SK-N-SH (cell line): ENCODE data around the gene PCBP3. TPM values are rescaled to one million over a fixed set of nuclear protein-coding genes. Genes with fewer than 3 reads are reported as not detected.

Experiments
- CTCF ChIA-PET: fragments of 300-600, 350-600 bp; formaldehyde crosslinking; extraction: SDS; loops from one replicate; lab custom pipeline; 2021; lab: Yijun Ruan, JAX
- POLR2A ChIA-PET: fragments of 350-600 bp; sonication (Branson Sonifier 250); formaldehyde crosslinking; extraction: SDS; loops from one replicate; lab custom pipeline; 2020; ENCODE audit warnings: antibody characterized with exemption, inconsistent platforms; lab: Yijun Ruan, JAX
- DNase-seq: peaks from one replicate; pipeline ENCODE4 v3.0.0; 2012
- H2AFZ ChIP-seq: fragments of 200-600 bp; sonication (generic); 2 replicates; pipeline ENCODE4 v1.8.1; 2016; ENCODE audit warnings: antibody characterized with exemption, mild to moderate bottlenecking, low read depth
- H3F3A ChIP-seq: fragments of 200-600 bp; sonication (generic); replicated peaks from 2 replicates; pipeline ENCODE3; 2016; ENCODE audit warnings: antibody characterized with exemption, mild to moderate bottlenecking; ENCODE audit not compliant: insufficient read depth
- H3K27ac ChIP-seq, 2 experiments: fragments of 200-500 bp in 1 of 2; fragments of 200-600 bp in 1 of 2; sonication (Bioruptor generic) in 1 of 2; sonication (generic), shearing (Covaris generic) in 1 of 2; 2 replicates each; pipeline versions ENCODE4 v1.5.1 to v1.6.1; 2014 to 2016; ENCODE audit warnings: low read depth in 2 of 2, inconsistent platforms in 1 of 2, low read length in 1 of 2, mild to moderate bottlenecking in 1 of 2, mixed read lengths in 1 of 2
- H3K27me3 ChIP-seq: fragments of 200-600 bp; sonication (generic), shearing (Covaris generic); 2 replicates; pipeline ENCODE4 v1.6.1; 2016; ENCODE audit warnings: mixed run types; ENCODE audit not compliant: insufficient read depth
- H3K36me3 ChIP-seq, 2 experiments: fragments of 200-500 bp in 1 of 2; fragments of 200-600 bp in 1 of 2; sonication (Bioruptor generic) in 1 of 2; sonication (generic) in 1 of 2; replicated peaks in 1 of 2; 2 replicates each; pipeline versions ENCODE3 to v1.5.1; 2014 to 2016; ENCODE audit warnings: low read length in 1 of 2, mild to moderate bottlenecking in 1 of 2; ENCODE audit not compliant: insufficient read depth in 2 of 2, control insufficient read depth in 1 of 2
- H3K4me1 ChIP-seq, 2 experiments: fragments of 200-500 bp in 1 of 2; fragments of 200-600 bp in 1 of 2; sonication (Bioruptor generic) in 1 of 2; sonication (generic), shearing (Covaris generic) in 1 of 2; 2 replicates each; pipeline versions ENCODE4 v1.5.1 to v1.6.1; 2014 to 2016; ENCODE audit warnings: low read depth in 1 of 2, low read length in 1 of 2, mixed run types in 1 of 2; ENCODE audit not compliant: insufficient read depth in 2 of 2, control insufficient read depth in 1 of 2
- H3K4me2 ChIP-seq: fragments of 200-600 bp; sonication (generic), shearing (Covaris generic); 2 replicates; pipeline ENCODE4 v1.6.1; 2017; ENCODE audit warnings: mixed run types
- H3K4me3 ChIP-seq, 2 experiments: fragments of 200-500 bp in 1 of 2; fragments of 200-600 bp in 1 of 2; sonication (Bioruptor generic) in 1 of 2; sonication (generic), shearing (Covaris generic) in 1 of 2; 2 replicates each; pipeline versions ENCODE4 v1.5.1 to v1.8.1; 2014 to 2016; ENCODE audit warnings: low read depth in 2 of 2, inconsistent platforms in 1 of 2, low read length in 1 of 2, mild to moderate bottlenecking in 1 of 2, mixed read lengths in 1 of 2, moderate library complexity in 1 of 2
- H3K79me2 ChIP-seq: fragments of 200-600 bp; sonication (generic); 2 replicates; pipeline ENCODE4 v1.8.1; 2017; ENCODE audit warnings: mild to moderate bottlenecking; ENCODE audit not compliant: insufficient read depth
- H3K9ac ChIP-seq: fragments of 200-600 bp; sonication (generic); 2 replicates; pipeline ENCODE4 v1.6.1; 2017; ENCODE audit warnings: mixed run types
- H3K9me2 ChIP-seq: fragments of 200-600 bp; sonication (generic); 2 replicates; pipeline ENCODE4 v1.6.1; 2017; ENCODE audit warnings: mixed run types
- H3K9me3 ChIP-seq: fragments of 200-600 bp; sonication (generic); 2 replicates; pipeline ENCODE4 v1.6.1; 2017; ENCODE audit warnings: mixed run types, mild to moderate bottlenecking, moderate library complexity
- H4K20me1 ChIP-seq: fragments of 200-600 bp; sonication (generic); 2 replicates; pipeline ENCODE4 v1.6.1; 2017; ENCODE audit warnings: mild to moderate bottlenecking, mixed run types; ENCODE audit not compliant: insufficient read depth
- EZH2phosphoT487 ChIP-seq: fragments of 200-600 bp; sonication (generic); IDR thresholded peaks from 2 replicates; pipeline ENCODE4 v1.6.1; 2017; ENCODE audit warnings: low read depth, mixed run types, mild to moderate bottlenecking, antibody characterized with exemption, moderate library complexity, borderline replicate concordance
- FOSL2 ChIP-seq: IDR thresholded peaks from 2 replicates; pipeline ENCODE4 v1.4.0; 2012; ENCODE audit warnings: low read depth, mild to moderate bottlenecking, moderate library complexity, borderline replicate concordance
- IRF3 ChIP-seq: fragments of 150-350 bp; IDR thresholded peaks from 2 replicates; pipeline ENCODE4 v1.6.1; 2016; ENCODE audit warnings: mild to moderate bottlenecking, low read depth, low read length
- JUND ChIP-seq: IDR thresholded peaks from 2 replicates; pipeline ENCODE4 v1.4.0; 2012
- MEF2A ChIP-seq: IDR thresholded peaks from 2 replicates; pipeline ENCODE4 v1.4.0; 2012; ENCODE audit warnings: low read depth, borderline replicate concordance
- MXI1 ChIP-seq: IDR thresholded peaks from 2 replicates; pipeline ENCODE4 v1.6.1; 2012; ENCODE audit warnings: mild to moderate bottlenecking, low read depth, low read length, improper control_type of control experiment
- PBX3 ChIP-seq: IDR thresholded peaks from 2 replicates; pipeline ENCODE4; 2012
- RAD21 ChIP-seq: IDR thresholded peaks from 2 replicates; pipeline ENCODE4 v1.6.1; 2012; ENCODE audit warnings: mild to moderate bottlenecking, low read length
- WGBS: methylation state at CpG from one replicate; pipeline ENCODE4 v1.1.6; 2017; ENCODE audit warnings: low lambda C conversion rate; 5-methylcytosine and 5-hydroxymethylcytosine counted together
- polyA plus RNA-seq, 3 experiments: library from polyadenylated mRNA; depleted of rRNA; stranded (reverse); fragments of >200 nt; gene quantifications; 2 replicates each; pipeline ENCODE4 v1.2.3, GENCODE V29; 2012

PCBP3 gene
- polyA plus RNA-seq, 1 of the 3 experiments (the other 2 are of a cell fraction): 9.5 TPM

GRCh38 chr21:45723049-45723958 is 79.8 kb downstream of the PCBP3 start:
- H3K79me2 ChIP-seq: 0 out of 2 replicates have a peak, but pooled peaks cover 3% of the 10 kb centered on the region
- H4K20me1 ChIP-seq: no peaks in the 10 kb centered on the region
- WGBS: 91% methylated on average over 10 of the region's 10 CpGs
- DNase-seq: no peak
- H3F3A ChIP-seq: no peaks in the 10 kb centered on the region
- H3K27ac ChIP-seq: peak overlapping the region in 1 of 2 experiments; percentile 79; a peak in 2 of 4 replicates
- H3K4me3 ChIP-seq: no peak overlapping the region
- H3K4me2 ChIP-seq: no peak overlapping the region
- H2AFZ ChIP-seq: no peak overlapping the region
- TF ChIP-seq EZH2phosphoT487: no peak
- TF ChIP-seq MXI1: peak; percentile 49; the same call in 1 of the 2 replicates
- no peak overlapping the region for H3K9ac ChIP-seq
- no peaks in the 10 kb centered on the region for H3K27me3 ChIP-seq
- ChIA-PET POLR2A (interaction anchor here (0.5 to 1.0 kb wide), 3 partner anchors 19 to 96 kb away, joined by 3 read pairs; no protein-coding TSS in a partner anchor), CTCF (interaction anchor here (0.7 to 1.6 kb wide), 4 partner anchors 10 to 65 kb away, joined by 3 to 4 read pairs (median 4); no protein-coding TSS in a partner anchor)
- H3K9me3 ChIP-seq: no peaks in the 10 kb centered on the region
- no peaks in the 10 kb centered on the region for H3K9me2 ChIP-seq
- peaks cover 8 to 45% of the 10 kb centered on the region in 2 experiments; a peak in 3 of 4 replicates for H3K4me1 ChIP-seq
- H3K36me3 ChIP-seq: no peaks in the 10 kb centered on the region

GRCh38 chr21:45724345-45724961 is 80.9 kb downstream of the PCBP3 start:
- ChIA-PET CTCF (interaction anchor here (1.0 to 1.6 kb wide), 4 partner anchors 11 to 169 kb away, joined by 3 to 8 read pairs (median 4); no protein-coding TSS in a partner anchor), POLR2A (interaction anchor here (1.0 kb wide), 1 partner anchor 20 kb away, joined by 3 read pairs; no protein-coding TSS in a partner anchor)
- Histone ChIP-seq H3K9me2 (no peaks in the 10 kb centered on the region), H3K9me3 (no peaks in the 10 kb centered on the region), H3K27ac (peak overlapping the region in 1 of 2 experiments; percentile 79; a peak in 2 of 4 replicates), H3F3A (no peaks in the 10 kb centered on the region), H2AFZ (no peak overlapping the region), H3K4me3 (no peak overlapping the region), H3K27me3 (no peaks in the 10 kb centered on the region), H3K79me2 (0 out of 2 replicates have a peak, but pooled peaks cover 3% of the 10 kb centered on the region), H4K20me1 (no peaks in the 10 kb centered on the region), H3K36me3 (no peaks in the 10 kb centered on the region), H3K4me1 (peaks cover 8 to 47% of the 10 kb centered on the region in 2 experiments; a peak in 3 of 4 replicates), H3K9ac (no peak overlapping the region), H3K4me2 (no peak overlapping the region)
- WGBS: 75% methylated on average over 13 of the region's 13 CpGs
- TF ChIP-seq JUND (no peak), IRF3 (no peak), PBX3 (no peak), RAD21 (peak; percentile 13; the same call in 1 of the 2 replicates), FOSL2 (no peak), MEF2A (no peak)
- DNase-seq: no peak
